Mesothelial cell of epicardium (in vitro differentiated cells): ENCODE data around the gene ELAC1. TPM values are rescaled to one million over a fixed set of nuclear protein-coding genes. Genes with fewer than 3 reads are reported as not detected.

Experiments
- DNase-seq, 2 experiments: peaks; one replicate each; pipeline ENCODE4 v3.0.0; 2021; ENCODE audit warnings: low spot score in 2 of 2; ENCODE audit not compliant: unreplicated experiment in 2 of 2
- H3K27ac Mint-ChIP-seq: 2 replicates; pipeline ENCODE4 v1.8.0; 2021; ENCODE audit warnings: mixed read lengths
- H3K27me3 Mint-ChIP-seq: 2 replicates; pipeline ENCODE4 v1.8.0; 2021; ENCODE audit warnings: low read depth, mixed read lengths
- H3K36me3 Mint-ChIP-seq: 2 replicates; pipeline ENCODE4 v1.8.0; 2021; ENCODE audit warnings: mixed read lengths
- H3K4me1 Mint-ChIP-seq: 2 replicates; pipeline ENCODE4 v1.8.0; 2021; ENCODE audit warnings: mixed read lengths
- H3K4me3 Mint-ChIP-seq: 2 replicates; pipeline ENCODE4 v1.8.0; 2021; ENCODE audit warnings: mild to moderate bottlenecking, moderate library complexity, mixed read lengths
- H3K9me3 Mint-ChIP-seq: 2 replicates; pipeline ENCODE4 v1.8.0; 2021; ENCODE audit warnings: mixed read lengths
- CTCF ChIP-seq: fragments of 200-600 bp; sonication (generic); IDR thresholded peaks from one replicate; pipeline ENCODE4 v1.5.0; 2021; ENCODE audit warnings: antibody characterized with exemption; ENCODE audit not compliant: unreplicated experiment
- total RNA-seq: library from RNA; stranded (reverse); gene quantifications from 3 replicates; pipeline ENCODE4 v1.2.1, GENCODE V29; 2021

Gene ELAC1
- total RNA-seq, 1 donor from 2014 or later = 8.2 TPM

- H3K27me3 Mint-ChIP-seq = no peaks in the 10 kb centered on the region
- H3K4me1 Mint-ChIP-seq = peaks cover 13% of the 10 kb centered on the region
- no peak overlapping the region for H3K4me3 Mint-ChIP-seq
- no peak for DNase-seq
- H3K36me3 Mint-ChIP-seq = peaks cover 10% of the 10 kb centered on the region
- no peak for TF ChIP-seq CTCF
- no peaks in the 10 kb centered on the region for H3K9me3 Mint-ChIP-seq
- no peak overlapping the region for H3K27ac Mint-ChIP-seq
Observed at GRCh38 chr18:51011709-51012108, 43.9 kb downstream of the ELAC1 start.

GRCh38 chr18:51012441-51012840, 44.6 kb downstream of the ELAC1 start:
- DNase-seq = no peak
- TF ChIP-seq CTCF = no peak
- H3K36me3 Mint-ChIP-seq = peaks cover 12% of the 10 kb centered on the region
- H3K27me3 Mint-ChIP-seq = no peaks in the 10 kb centered on the region
- H3K27ac Mint-ChIP-seq = no peak overlapping the region
- H3K4me1 Mint-ChIP-seq = peaks cover 6% of the 10 kb centered on the region
- no peak overlapping the region for H3K4me3 Mint-ChIP-seq
- H3K9me3 Mint-ChIP-seq = no peaks in the 10 kb centered on the region

DNA sequence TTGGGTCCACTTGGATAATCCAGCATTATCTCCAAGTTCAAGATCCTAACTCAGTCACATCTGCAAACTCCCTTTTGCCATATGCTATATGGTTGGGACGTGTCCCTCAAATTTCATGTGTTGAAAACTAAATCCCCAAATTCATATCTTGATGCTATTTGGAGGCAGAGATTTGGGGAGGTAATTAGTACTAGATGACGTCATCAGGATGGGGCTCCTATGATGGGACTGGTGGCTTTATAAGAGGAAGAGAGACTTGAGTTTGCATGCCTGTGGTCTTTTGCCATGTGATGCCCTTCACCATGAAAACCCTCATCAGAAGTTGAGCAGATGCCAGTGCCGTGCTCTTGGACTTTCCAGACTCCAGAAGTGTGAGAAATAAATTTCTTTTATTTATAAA, 45.4 kb downstream of the ELAC1 start:
- Mint-ChIP-seq H3K27me3 (no peaks in the 10 kb centered on the region), H3K36me3 (peaks cover 12% of the 10 kb centered on the region), H3K9me3 (no peaks in the 10 kb centered on the region), H3K27ac (no peak overlapping the region), H3K4me3 (no peak overlapping the region), H3K4me1 (peaks cover 3% of the 10 kb centered on the region)
- no peak for DNase-seq
- TF ChIP-seq CTCF = no peak

GRCh38 chr18:51017140-51017879, 49.5 kb downstream of the ELAC1 start:
- Mint-ChIP-seq H3K4me3 (no peak overlapping the region), H3K36me3 (peaks cover 12% of the 10 kb centered on the region), H3K27me3 (no peaks in the 10 kb centered on the region), H3K27ac (no peak overlapping the region), H3K4me1 (no peaks in the 10 kb centered on the region), H3K9me3 (no peaks in the 10 kb centered on the region)
- DNase-seq = no peak
- no peak for TF ChIP-seq CTCF

GRCh38 chr18:51020536-51020935, 52.7 kb downstream of the ELAC1 start:
- Mint-ChIP-seq H3K27me3 (no peaks in the 10 kb centered on the region), H3K4me1 (no peaks in the 10 kb centered on the region), H3K4me3 (no peak overlapping the region), H3K27ac (no peak overlapping the region), H3K36me3 (peaks cover 12% of the 10 kb centered on the region), H3K9me3 (peaks cover 5% of the 10 kb centered on the region)
- no peak for DNase-seq
- TF ChIP-seq CTCF = no peak
